Astrocyte (in vitro differentiated cells and primary cell): ENCODE results near the gene TMPO. TPM values are rescaled to one million over a fixed set of nuclear protein-coding genes. Genes with fewer than 3 reads are reported as not detected.

Source experiments
- DNase-seq: peaks from one replicate; pipeline ENCODE4 v3.0.0-alpha.2; 2010; ENCODE audit warnings: low read depth
- FAIRE-seq: peaks from 2 replicates; lab custom pipeline; 2011; peaks lifted over from hg19 to GRCh38; lab: Jason Lieb, UNC
- H2AFZ ChIP-seq: 2 replicates; pipeline ENCODE4 v1.6.0; 2012; ENCODE audit warnings: low read depth, low read length, inconsistent platforms
- H3K27ac ChIP-seq: 2 replicates; pipeline ENCODE4 v1.5.1; 2011; ENCODE audit warnings: low read depth, low read length, inconsistent platforms
- H3K27me3 ChIP-seq: 2 replicates; pipeline ENCODE4 v1.6.0; 2011; ENCODE audit warnings: low read length, inconsistent platforms; ENCODE audit not compliant: insufficient read depth
- H3K36me3 ChIP-seq: 2 replicates; pipeline ENCODE4 v1.5.1; 2011; ENCODE audit warnings: low read length, inconsistent platforms; ENCODE audit not compliant: insufficient read depth
- H3K4me1 ChIP-seq: 2 replicates; pipeline ENCODE4 v1.5.1; 2011; ENCODE audit warnings: low read length, inconsistent platforms; ENCODE audit not compliant: insufficient read depth
- H3K4me2 ChIP-seq: 2 replicates; pipeline ENCODE4 v1.6.0; 2012; ENCODE audit warnings: low read length, inconsistent platforms
- H3K4me3 ChIP-seq: 2 replicates; pipeline ENCODE4 v1.5.1; 2011; ENCODE audit warnings: low read depth, mild to moderate bottlenecking, low read length, inconsistent platforms; ENCODE audit not compliant: insufficient read depth
- H3K79me2 ChIP-seq: 2 replicates; pipeline ENCODE4 v1.6.0; 2012; ENCODE audit warnings: mild to moderate bottlenecking, low read length, inconsistent platforms; ENCODE audit not compliant: insufficient read depth
- H3K9ac ChIP-seq: 2 replicates; pipeline ENCODE4 v1.6.0; 2012; ENCODE audit warnings: mild to moderate bottlenecking, low read length, inconsistent platforms
- H3K9me3 ChIP-seq: 2 replicates; pipeline ENCODE4 v1.5.1; 2012; ENCODE audit warnings: low read depth, mild to moderate bottlenecking, low read length, inconsistent platforms; ENCODE audit not compliant: insufficient read depth
- H4K20me1 ChIP-seq: 2 replicates; pipeline ENCODE4 v1.6.0; 2012; ENCODE audit warnings: low read length, inconsistent platforms; ENCODE audit not compliant: insufficient read depth
- H3K27ac Mint-ChIP-seq: one replicate; pipeline ENCODE4 v1.8.0; 2021; ENCODE audit warnings: mild to moderate bottlenecking, mixed read lengths; ENCODE audit not compliant: unreplicated experiment
- H3K27me3 Mint-ChIP-seq: one replicate; pipeline ENCODE4 v1.8.0; 2021; ENCODE audit warnings: low read depth, mixed read lengths; ENCODE audit not compliant: unreplicated experiment
- H3K36me3 Mint-ChIP-seq: one replicate; pipeline ENCODE4 v1.8.0; 2021; ENCODE audit warnings: low read depth, mixed read lengths; ENCODE audit not compliant: unreplicated experiment
- H3K4me1 Mint-ChIP-seq: one replicate; pipeline ENCODE4 v1.8.0; 2021; ENCODE audit warnings: low read depth, mixed read lengths; ENCODE audit not compliant: unreplicated experiment
- H3K4me3 Mint-ChIP-seq: one replicate; pipeline ENCODE4 v1.8.0; 2021; ENCODE audit warnings: mild to moderate bottlenecking, moderate library complexity, mixed read lengths; ENCODE audit not compliant: unreplicated experiment
- H3K9me3 Mint-ChIP-seq: one replicate; pipeline ENCODE4 v1.8.0; 2021; ENCODE audit warnings: mild to moderate bottlenecking, mixed read lengths; ENCODE audit not compliant: unreplicated experiment
- CTCF ChIP-seq: IDR thresholded peaks from 2 replicates; pipeline ENCODE4 v1.5.1; 2011; ENCODE audit warnings: low read depth, mild to moderate bottlenecking, inconsistent platforms, low read length, moderate library complexity; ENCODE audit not compliant: insufficient read depth
- EZH2 ChIP-seq: IDR thresholded peaks from 2 replicates; pipeline ENCODE4 v1.6.1; 2012; ENCODE audit warnings: mild to moderate bottlenecking, low read length, inconsistent platforms; ENCODE audit not compliant: insufficient read depth
- total RNA-seq: library from RNA; stranded (reverse); gene quantifications from 2 replicates; pipeline ENCODE4 v1.2.1, GENCODE V29; 2021

The TMPO gene
- total RNA-seq, 1 donor from 2014 or later = 39.2 TPM

- Histone ChIP-seq H3K4me1 (peaks cover 5% of the 10 kb centered on the region), H4K20me1 (no peaks in the 10 kb centered on the region), H3K9me3 (no peaks in the 10 kb centered on the region), H3K9ac (peak overlapping the region; percentile 97), H3K36me3 (no peaks in the 10 kb centered on the region), H3K27me3 (no peaks in the 10 kb centered on the region), H3K4me2 (peak overlapping the region; percentile 89), H3K79me2 (peaks cover 76% of the 10 kb centered on the region), H2AFZ (peak overlapping the region; percentile 94), H3K4me3 (peak overlapping the region; percentile 91), H3K27ac (peak overlapping the region; percentile 94)
- DNase-seq (peak; percentile 56), FAIRE-seq (no peak)
- TF ChIP-seq EZH2 (no peak), CTCF (peak; percentile 68)
- peaks cover 6% of the 10 kb centered on the region for H3K4me1 Mint-ChIP-seq
- no peaks in the 10 kb centered on the region for H3K36me3 Mint-ChIP-seq
- no peaks in the 10 kb centered on the region for H3K9me3 Mint-ChIP-seq
- peak overlapping the region; percentile 66 for H3K27ac Mint-ChIP-seq
- H3K27me3 Mint-ChIP-seq = no peaks in the 10 kb centered on the region
- peak overlapping the region; percentile 98 for H3K4me3 Mint-ChIP-seq
These were observed 902 bp downstream of the TMPO start for GRCh38 chr12:98516111-98516873.

DNA sequence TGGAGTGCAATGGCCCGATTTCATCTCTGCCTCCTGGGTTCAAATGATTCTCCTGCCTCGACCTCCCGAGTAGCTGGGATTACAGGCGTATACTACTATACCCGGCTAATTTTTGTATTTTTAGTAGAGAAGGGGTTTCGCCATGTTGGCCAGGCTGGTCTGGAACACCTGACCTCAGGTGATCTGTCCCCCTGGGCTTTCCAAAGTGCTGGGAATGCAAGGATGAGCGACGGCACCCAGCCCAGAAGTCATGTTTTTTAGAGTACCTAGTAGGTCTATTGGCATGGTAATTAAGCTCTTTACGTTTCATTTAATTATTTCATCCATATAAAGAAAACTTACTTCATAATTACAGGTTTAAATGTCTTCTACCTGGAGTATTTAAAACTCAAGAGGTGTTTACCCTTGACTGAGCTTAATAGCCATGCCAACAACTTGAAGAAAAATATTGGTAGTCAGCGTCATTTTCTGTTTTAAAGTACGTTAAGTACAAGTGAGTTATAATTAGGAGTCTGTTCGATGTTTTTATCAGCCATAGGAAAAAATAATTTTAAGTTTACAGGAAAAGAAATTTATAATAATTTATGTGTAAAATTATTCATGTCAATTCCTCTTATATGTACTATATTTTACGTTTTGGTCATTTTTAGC is 4.0 kb downstream of the TMPO start:
- no peaks in the 10 kb centered on the region for H3K36me3 Mint-ChIP-seq

More for the DNA sequence above, 4.0 kb downstream of the TMPO start:
- Histone ChIP-seq H3K4me3 (no peak overlapping the region), H3K9me3 (no peaks in the 10 kb centered on the region), H2AFZ (no peak overlapping the region), H4K20me1 (no peaks in the 10 kb centered on the region), H3K27ac (no peak overlapping the region), H3K4me2 (no peak overlapping the region), H3K4me1 (peaks cover 4% of the 10 kb centered on the region), H3K9ac (no peak overlapping the region), H3K27me3 (no peaks in the 10 kb centered on the region), H3K36me3 (peaks cover 4% of the 10 kb centered on the region), H3K79me2 (peaks cover 93% of the 10 kb centered on the region)
- Mint-ChIP-seq H3K9me3 (no peaks in the 10 kb centered on the region), H3K27ac (no peak overlapping the region), H3K27me3 (no peaks in the 10 kb centered on the region), H3K4me3 (no peak overlapping the region), H3K4me1 (no peaks in the 10 kb centered on the region)
- FAIRE-seq (no peak), DNase-seq (no peak)
- TF ChIP-seq CTCF (no peak), EZH2 (no peak)
